22Rv1 (cell line): ENCODE measurements around the gene MPPED2.

Experiments used
- H3K27ac ChIP-seq: fragments of 450-650 bp; 2 replicates; pipeline ENCODE4 v1.5.1; 2017
- ZFX ChIP-seq: fragments of 450-650 bp; IDR thresholded peaks from 2 replicates; pipeline ENCODE4 v1.6.1; 2017; ENCODE audit warnings: antibody characterized with exemption, borderline replicate concordance
- TF ChIP-seq, protein P1 (sequence below): fragments of 450-650 bp; IDR thresholded peaks from 2 replicates; pipeline ENCODE4 v1.5.1; 2017; ENCODE audit warnings: mild to moderate bottlenecking

MPPED2 gene

DNA sequence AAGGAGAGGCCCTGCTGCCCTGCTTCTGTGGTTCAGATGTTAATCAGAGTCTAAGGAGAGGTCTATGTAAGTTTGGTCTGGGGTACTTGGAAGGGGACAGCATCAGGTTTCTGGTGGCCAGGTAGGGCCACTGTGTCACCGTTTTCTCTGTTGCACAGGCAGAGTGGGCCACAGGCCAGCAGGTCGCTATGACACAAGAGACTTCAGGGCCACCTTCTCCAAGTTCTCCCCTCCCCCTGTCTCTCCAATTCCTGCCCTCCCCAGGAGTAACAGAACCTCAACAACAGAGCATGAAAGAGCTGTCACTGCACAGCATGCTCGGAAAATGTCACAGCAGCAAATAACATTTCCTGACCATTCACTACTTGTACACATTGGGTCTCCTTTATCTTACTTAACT, 58.6 kb downstream of the MPPED2 start:
- TF ChIP-seq, protein P1, sequence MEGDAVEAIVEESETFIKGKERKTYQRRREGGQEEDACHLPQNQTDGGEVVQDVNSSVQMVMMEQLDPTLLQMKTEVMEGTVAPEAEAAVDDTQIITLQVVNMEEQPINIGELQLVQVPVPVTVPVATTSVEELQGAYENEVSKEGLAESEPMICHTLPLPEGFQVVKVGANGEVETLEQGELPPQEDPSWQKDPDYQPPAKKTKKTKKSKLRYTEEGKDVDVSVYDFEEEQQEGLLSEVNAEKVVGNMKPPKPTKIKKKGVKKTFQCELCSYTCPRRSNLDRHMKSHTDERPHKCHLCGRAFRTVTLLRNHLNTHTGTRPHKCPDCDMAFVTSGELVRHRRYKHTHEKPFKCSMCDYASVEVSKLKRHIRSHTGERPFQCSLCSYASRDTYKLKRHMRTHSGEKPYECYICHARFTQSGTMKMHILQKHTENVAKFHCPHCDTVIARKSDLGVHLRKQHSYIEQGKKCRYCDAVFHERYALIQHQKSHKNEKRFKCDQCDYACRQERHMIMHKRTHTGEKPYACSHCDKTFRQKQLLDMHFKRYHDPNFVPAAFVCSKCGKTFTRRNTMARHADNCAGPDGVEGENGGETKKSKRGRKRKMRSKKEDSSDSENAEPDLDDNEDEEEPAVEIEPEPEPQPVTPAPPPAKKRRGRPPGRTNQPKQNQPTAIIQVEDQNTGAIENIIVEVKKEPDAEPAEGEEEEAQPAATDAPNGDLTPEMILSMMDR = no peak
- no peak for TF ChIP-seq ZFX
- H3K27ac ChIP-seq = no peak overlapping the region

DNA sequence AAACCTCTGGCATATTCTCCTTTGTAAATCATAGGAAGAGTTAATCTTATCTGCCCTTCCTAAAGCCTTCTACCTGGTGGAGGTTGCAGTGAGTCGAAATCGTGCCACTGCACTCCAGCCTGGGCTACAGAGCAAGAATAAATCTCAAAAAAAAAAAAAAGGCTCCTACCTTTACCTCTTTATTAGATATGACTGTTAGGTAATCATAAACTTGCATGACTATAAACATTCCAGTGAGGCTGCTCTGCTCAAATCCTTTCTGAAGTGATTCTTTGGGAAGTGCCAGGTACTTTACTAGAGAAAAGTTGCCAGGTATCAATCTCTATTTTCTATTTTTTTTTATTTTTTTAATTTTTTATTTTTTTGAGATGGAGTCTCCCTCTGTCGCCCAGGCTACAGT, 59.6 kb downstream of the MPPED2 start:
- H3K27ac ChIP-seq = no peak overlapping the region
- no peak for TF ChIP-seq ZFX
- TF ChIP-seq, protein P1 = no peak

DNA sequence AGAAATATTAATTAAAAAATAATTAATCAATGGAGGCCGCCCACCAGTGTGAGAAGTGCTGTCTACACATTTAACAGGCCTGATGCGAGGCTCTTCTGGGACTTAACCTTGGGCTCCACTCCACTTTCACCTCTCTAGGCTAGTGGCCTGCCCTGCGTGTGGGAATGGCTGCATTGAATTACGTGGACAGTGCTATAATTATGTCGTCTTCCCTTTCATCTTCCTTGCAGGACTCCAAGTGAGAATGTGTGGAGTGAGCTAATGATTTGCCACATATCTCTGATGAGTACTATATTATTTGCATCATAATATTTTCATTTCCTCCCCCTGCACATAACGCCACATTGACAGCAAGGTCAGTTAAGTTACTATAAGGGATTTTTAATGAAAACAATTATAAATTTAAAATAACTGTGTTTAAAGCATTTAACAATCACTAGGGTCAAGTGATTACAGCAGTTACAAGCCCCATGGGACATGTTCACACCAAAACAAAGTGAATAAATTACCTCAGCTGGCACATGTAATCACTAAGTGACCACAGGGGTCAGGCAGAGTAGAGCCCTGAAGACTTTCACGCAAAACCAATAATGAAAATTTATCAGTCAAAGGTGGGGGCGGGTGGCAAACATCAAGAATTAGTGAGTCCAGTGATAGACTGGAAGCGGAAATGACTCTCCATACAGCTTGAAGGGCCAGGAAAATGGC, 63.5 kb downstream of the MPPED2 start:
- H3K27ac ChIP-seq = no peak overlapping the region
- TF ChIP-seq, protein P1 = no peak

DNA sequence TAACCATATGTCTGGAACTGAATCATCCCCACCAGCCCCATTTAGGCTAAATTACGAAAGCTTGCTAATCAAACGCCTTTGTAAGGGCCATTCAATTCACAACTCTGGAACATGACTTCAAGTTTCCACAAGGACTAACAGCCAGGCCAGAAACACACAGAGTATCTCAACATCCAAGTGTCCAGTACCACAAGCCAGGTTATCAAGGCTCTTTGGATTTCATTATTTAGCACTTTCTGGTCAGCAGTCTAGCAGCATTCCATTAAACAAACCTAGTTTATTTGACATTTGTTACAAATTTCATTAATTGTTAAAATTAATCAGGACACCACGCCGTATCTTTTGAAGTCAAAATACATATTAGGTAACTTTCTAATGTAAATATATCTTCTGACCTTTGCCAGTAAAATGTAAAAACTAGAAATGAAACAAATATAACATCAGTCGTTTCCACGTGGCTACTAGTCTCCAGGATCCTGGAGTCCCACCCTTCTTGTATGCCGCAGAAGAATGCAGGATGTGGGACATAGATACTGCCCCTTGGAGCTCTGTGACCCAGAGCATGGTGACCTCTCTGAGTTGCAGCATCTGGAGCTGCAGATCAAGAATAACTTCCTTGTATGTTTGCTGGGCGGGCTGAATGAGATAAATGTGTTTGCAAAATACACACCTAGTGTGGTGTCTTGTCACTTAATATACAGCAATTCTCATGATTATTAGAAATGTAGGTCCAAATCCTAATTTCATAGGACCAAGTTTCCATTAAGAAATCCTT, 64.7 kb downstream of the MPPED2 start:
- TF ChIP-seq, protein P1 = no peak
- TF ChIP-seq ZFX = no peak
- H3K27ac ChIP-seq = no peak overlapping the region

DNA sequence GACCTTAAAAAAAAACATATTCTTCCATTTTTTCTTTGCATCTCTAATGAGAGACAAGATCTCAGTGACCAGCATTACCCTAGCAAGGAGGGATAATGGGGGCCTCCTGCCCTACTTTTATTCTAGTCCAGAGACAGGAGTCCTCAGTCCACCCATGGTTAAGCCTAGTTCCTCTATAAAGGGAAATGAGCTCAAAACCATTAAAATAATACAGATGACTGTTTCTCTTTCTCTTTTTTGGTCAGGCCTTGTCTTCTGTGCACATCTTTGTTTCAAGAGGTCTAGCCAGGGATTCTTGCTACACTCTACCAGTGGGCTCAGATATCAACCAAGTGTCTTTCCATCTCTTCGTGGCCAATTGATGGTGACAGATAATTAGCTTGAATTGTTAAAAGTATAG, 73.1 kb downstream of the MPPED2 start:
- no peak overlapping the region for H3K27ac ChIP-seq
- TF ChIP-seq ZFX = no peak
- TF ChIP-seq, protein P1 = no peak

DNA sequence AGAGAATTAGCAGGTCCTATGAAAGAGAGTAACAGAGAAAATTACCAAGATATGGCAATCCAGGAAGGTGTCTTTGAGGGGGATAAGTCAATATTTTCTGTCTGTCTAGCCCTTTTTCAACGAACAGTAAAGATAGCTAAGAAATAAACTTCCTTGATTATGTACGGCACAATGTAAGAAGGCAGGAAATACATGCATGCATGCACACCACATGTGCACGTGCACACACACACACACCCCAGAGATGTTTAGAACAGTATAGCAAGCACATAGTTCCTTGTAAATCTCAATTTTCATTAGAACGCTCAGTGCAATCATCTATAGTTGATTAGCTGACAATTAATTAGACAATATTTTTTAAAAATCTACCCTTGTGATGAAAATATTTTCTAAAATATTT, 74.7 kb downstream of the MPPED2 start:
- no peak for TF ChIP-seq ZFX
- TF ChIP-seq, protein P1 = no peak
- no peak overlapping the region for H3K27ac ChIP-seq

DNA sequence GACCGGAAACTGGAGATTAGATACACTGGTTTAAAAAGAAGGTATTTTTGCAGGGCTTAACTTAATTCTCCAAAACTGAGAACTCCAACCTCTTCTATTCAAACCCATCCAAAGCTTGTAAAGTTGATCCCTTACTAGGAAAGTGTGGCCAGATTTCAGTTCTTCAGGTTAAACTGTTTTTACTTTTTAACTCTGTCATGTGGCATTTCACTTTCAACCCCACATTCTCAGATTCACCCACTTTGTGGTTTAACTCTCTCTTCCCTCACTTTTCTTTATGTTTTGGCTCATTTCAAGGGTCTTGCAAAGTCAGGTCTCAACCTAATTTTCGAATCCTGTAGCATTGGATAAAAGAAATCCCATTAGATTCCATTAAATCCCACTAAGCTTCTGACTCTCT, 75.4 kb downstream of the MPPED2 start:
- H3K27ac ChIP-seq = no peak overlapping the region
- TF ChIP-seq, protein P1 = no peak
- no peak for TF ChIP-seq ZFX
